Testis (tissue), 2 donors: ENCODE data around the gene SERBP1.

Source experiments
- CTCF ChIP-seq, 3 experiments: fragments of 450-650 bp in 2 of 3; fragments of 200-600 bp in 1 of 3; sonication (generic) in 1 of 3; IDR thresholded peaks; one replicate each; pipeline ENCODE4 v1.5.1; 2016 to 2019; ENCODE audit warnings: antibody characterized with exemption in 3 of 3, mild to moderate bottlenecking in 2 of 3, moderate library complexity in 1 of 3
- POLR2A ChIP-seq: fragments of 450-650 bp; IDR thresholded peaks from one replicate; pipeline ENCODE4 v1.6.1; 2017; ENCODE audit warnings: antibody characterized with exemption, mild to moderate bottlenecking, moderate library complexity

DNA sequence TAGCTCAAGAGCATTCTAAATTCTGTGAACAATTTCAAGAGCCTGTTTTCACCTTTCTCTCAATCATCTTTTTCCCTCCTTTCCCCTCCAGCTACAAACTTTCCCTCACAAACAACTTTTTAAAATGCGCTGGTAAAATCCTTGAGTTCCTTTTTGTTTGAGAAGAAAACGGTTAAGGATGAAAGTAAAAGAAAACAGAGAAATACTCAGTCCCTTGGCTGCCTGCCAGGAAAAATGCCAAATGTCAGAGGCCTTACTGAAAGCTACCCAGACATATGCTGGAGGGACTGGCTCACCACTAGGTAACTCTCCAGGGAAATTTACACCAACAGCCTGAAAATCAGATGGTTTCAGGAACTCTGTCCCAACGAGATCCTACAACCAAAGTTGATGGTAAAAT is 11.0 kb upstream of the SERBP1 start:
- TF ChIP-seq CTCF (IDR thresholded peaks at IDR 0.05) (no peak), POLR2A (no peak)
